Lower lobe of right lung (tissue), 2 donors: Measurements from ENCODE around the gene PI4KB. TPM values are rescaled to one million over a fixed set of nuclear protein-coding genes. Genes with fewer than 3 reads are reported as not detected.
"Not testable (repeated sequence)": the region's sequence is repeated elsewhere in the genome, so short reads cannot be mapped to it uniquely, and the experiment has no call there.

Experiments
- ATAC-seq, 2 donors: fragments of 200-7000 bp; cut with Tn5 transposase; one replicate each; pipeline ENCODE4 v1.9.1; 2020 to 2022; ENCODE audit warnings: mild to moderate bottlenecking in 2 of 2, moderate library complexity in 2 of 2
- DNase-seq: peaks from one replicate; pipeline ENCODE4 v3.0.0-alpha.2; 2020
- H3K27ac ChIP-seq: fragments of 200-600 bp; one replicate; pipeline ENCODE4 v1.8.0; 2022
- H3K27me3 ChIP-seq: fragments of 200-600 bp; one replicate; pipeline ENCODE4 v1.8.0; 2022; ENCODE audit warnings: low read depth
- H3K36me3 ChIP-seq: fragments of 200-600 bp; one replicate; pipeline ENCODE4 v1.8.0; 2022; ENCODE audit warnings: mild to moderate bottlenecking
- H3K4me1 ChIP-seq: fragments of 200-600 bp; one replicate; pipeline ENCODE4 v1.8.0; 2022
- H3K4me3 ChIP-seq: fragments of 200-600 bp; one replicate; pipeline ENCODE4 v1.8.0; 2022; ENCODE audit warnings: mild to moderate bottlenecking
- H3K9me3 ChIP-seq: fragments of 200-600 bp; one replicate; pipeline ENCODE4 v1.8.0; 2022
- intact Hi-C: fragments of 100-400 bp; cut with DNase I; formaldehyde crosslinking; loops from one replicate; pipeline ENCODE4 v1.11.0; 2022
- total RNA-seq: library from RNA; stranded (reverse); fragmentation: NEBNext Ultra II Directional; extraction: Animal tissue kit (Norgen Biotek cat#: 25700); gene quantifications from one replicate; pipeline ENCODE4 v1.2.1, GENCODE V29; 2021
- TF ChIP-seq, protein P1 (sequence below): fragments of 200-600 bp; IDR thresholded peaks from one replicate; pipeline ENCODE4 v1.8.0; 2022; ENCODE audit warnings: antibody characterized with exemption, mild to moderate bottlenecking
- donor health status: DM: no; HTN: yes; CAD: no; lungs with severe emphysema.

The PI4KB gene
- total RNA-seq, 1 donor from 2014 or later = 66.0 TPM

DNA sequence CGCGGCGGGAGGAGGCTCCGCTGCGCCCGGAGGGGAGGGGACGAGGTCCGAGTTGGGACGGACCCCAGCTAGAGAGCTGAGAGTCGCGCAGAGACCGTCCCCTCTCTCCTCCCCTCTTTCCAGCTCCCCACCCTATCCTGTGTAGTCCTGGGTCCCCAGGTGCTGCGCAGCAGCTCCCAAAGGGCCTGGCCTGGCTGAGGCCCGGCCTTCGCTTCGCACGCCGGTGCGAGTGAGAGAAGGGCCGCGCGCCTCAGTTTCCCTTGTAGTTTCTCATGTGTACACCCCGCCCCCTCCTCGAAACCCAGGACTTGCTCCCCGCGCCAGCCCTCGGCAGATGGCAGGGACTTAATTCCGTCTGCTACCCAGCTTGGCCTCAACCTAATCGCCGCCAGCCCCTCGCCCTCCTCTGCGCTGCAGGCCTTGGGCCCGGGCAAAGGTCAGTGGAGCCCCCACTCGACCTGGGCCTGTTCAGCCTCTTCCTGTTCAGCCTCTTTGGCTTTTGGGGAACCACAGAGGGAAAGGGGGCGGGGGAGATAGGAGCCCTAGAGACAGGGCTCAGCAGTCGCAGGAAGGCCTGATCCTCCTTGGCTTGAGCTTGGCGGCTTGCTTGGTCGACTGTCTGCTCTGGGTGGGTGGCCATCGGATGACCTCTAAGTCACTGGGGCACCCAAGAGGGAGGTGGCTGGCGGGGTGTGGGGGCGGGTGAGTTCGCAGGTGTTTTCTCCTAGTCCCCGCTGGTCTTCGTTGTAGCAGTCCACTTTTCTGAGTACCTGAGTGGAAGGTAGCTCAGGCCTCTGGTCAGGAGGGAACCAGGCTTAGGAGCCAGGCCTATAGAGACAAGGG, 44.1 kb downstream of the PI4KB start:
- Histone ChIP-seq H3K27me3 (no peaks in the 10 kb centered on the region), H3K27ac (peak overlapping the region; percentile 97), H3K9me3 (no peaks in the 10 kb centered on the region), H3K36me3 (peaks cover 31% of the 10 kb centered on the region), H3K4me3 (peak overlapping the region; percentile 89), H3K4me1 (peaks cover 19% of the 10 kb centered on the region)
- ATAC-seq (peak; percentile 0 to 1), DNase-seq (peak; percentile 70)
- TF ChIP-seq, protein P1, sequence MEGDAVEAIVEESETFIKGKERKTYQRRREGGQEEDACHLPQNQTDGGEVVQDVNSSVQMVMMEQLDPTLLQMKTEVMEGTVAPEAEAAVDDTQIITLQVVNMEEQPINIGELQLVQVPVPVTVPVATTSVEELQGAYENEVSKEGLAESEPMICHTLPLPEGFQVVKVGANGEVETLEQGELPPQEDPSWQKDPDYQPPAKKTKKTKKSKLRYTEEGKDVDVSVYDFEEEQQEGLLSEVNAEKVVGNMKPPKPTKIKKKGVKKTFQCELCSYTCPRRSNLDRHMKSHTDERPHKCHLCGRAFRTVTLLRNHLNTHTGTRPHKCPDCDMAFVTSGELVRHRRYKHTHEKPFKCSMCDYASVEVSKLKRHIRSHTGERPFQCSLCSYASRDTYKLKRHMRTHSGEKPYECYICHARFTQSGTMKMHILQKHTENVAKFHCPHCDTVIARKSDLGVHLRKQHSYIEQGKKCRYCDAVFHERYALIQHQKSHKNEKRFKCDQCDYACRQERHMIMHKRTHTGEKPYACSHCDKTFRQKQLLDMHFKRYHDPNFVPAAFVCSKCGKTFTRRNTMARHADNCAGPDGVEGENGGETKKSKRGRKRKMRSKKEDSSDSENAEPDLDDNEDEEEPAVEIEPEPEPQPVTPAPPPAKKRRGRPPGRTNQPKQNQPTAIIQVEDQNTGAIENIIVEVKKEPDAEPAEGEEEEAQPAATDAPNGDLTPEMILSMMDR = no peak
- intact Hi-C loops = no loop called here

- ATAC-seq (peak; percentile 93 to 96), DNase-seq (peak; percentile 100)
- Histone ChIP-seq H3K4me1 (peaks cover 19% of the 10 kb centered on the region), H3K4me3 (peak within 1 kb of the TSS; percentile 89), H3K27me3 (no peaks in the 10 kb centered on the region), H3K36me3 (peaks cover 22% of the 10 kb centered on the region), H3K27ac (peak within 1 kb of the TSS; percentile 97), H3K9me3 (no peaks in the 10 kb centered on the region)
- TF ChIP-seq, protein P1 = no peak
- intact Hi-C loops = no loop called here
Observed at GRCh38 chr1:151281969-151282882, 45.0 kb downstream of the PI4KB start, which contains the start of gene ZNF687. TSS of gene ZNF687 (plus strand) at chr1:151282299. CDS start at chr1:151286292, 3,993 bp downstream.

DNA sequence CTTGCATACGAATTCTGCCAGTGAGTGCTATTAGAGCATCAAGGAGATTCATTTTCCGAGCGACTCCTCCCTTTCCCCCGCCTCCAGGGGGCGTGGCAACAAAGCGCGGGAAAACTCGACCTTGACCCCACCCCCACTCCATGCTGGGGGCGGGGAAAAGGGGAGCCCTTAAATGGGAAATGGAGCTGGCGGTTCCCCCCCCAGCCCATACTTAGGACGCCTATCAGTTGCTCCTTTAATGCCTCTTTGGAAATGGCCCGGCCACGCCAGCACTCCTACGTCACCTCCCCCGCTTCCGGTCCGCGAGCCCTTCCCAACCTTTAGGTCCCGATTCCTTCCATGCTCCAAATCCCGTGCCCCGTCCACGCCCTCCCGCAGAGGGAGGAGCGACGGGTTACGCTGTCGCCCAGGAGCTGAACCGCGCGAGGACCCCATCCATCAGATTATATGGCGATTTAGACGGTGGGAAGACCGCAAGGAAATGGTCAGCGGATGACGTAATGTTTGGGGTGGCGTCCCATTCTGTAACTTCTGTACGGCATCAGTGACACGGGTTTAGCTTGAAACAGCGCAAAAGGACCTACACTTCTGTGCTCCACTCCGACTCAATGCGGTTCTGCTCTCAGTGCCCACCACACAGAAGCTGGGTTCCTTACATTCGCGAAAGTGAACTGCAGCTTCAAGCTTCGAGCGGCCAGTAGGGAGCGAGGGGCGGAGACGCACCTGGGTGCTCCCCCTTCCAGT, 45.8 kb downstream of the PI4KB start:
- peak overlapping the region; percentile 89 for H3K4me3 ChIP-seq
- TF ChIP-seq, protein P1 = peak; percentile 25
- H3K4me1 ChIP-seq = peaks cover 19% of the 10 kb centered on the region
- peak overlapping the region; percentile 97 for H3K27ac ChIP-seq
- no peaks in the 10 kb centered on the region for H3K9me3 ChIP-seq
- ATAC-seq (peak; percentile 86 to 89), DNase-seq (peak; percentile 97)
- H3K27me3 ChIP-seq = no peaks in the 10 kb centered on the region
- H3K36me3 ChIP-seq = peaks cover 14% of the 10 kb centered on the region
- intact Hi-C loops = no loop called here

- peak overlapping the region; percentile 31 for H3K27ac ChIP-seq
- no peaks in the 10 kb centered on the region for H3K9me3 ChIP-seq
- intact Hi-C loops = no loop called here
- H3K36me3 ChIP-seq = no peaks in the 10 kb centered on the region
- ATAC-seq (no peak), DNase-seq (no peak)
- no peak overlapping the region for H3K4me3 ChIP-seq
- no peaks in the 10 kb centered on the region for H3K27me3 ChIP-seq
- TF ChIP-seq, protein P1 = no peak
- peaks cover 4% of the 10 kb centered on the region for H3K4me1 ChIP-seq
Observed at GRCh38 chr1:151277249-151277648, 50.0 kb downstream of the PI4KB start.

GRCh38 chr1:151275341-151275740, 51.9 kb downstream of the PI4KB start:
- H3K4me1 ChIP-seq, H3K4me3 ChIP-seq, H3K9me3 ChIP-seq, H3K36me3 ChIP-seq, intact Hi-C loops, H3K27me3 ChIP-seq, H3K27ac ChIP-seq, ATAC-seq: not testable (repeated sequence)
- DNase-seq = peak; percentile 66
